Activated naive CD8-positive, alpha-beta T cell treated with anti-CD3 and anti-CD28 coated beads, Interleukin-2, amount 50 U/mL, for 24 hours (primary cell): ENCODE measurements around the gene FRAS1.
"Not testable (repeated sequence)": the region's sequence is repeated elsewhere in the genome, so short reads cannot be mapped to it uniquely, and the experiment has no call there.

Experiments used
- ATAC-seq: fragments of 150-1000 bp; cut with Tn5 transposase; one replicate; pipeline ENCODE4 v1.10.0; 2021
- DNase-seq: peaks from one replicate; pipeline ENCODE4 v3.0.0; 2021
- H3K27ac Mint-ChIP-seq: one replicate; pipeline ENCODE4 v1.8.0; 2021; ENCODE audit warnings: mild to moderate bottlenecking, mixed read lengths
- H3K27me3 Mint-ChIP-seq: one replicate; pipeline ENCODE4 v1.8.0; 2021; ENCODE audit warnings: mixed read lengths
- H3K36me3 Mint-ChIP-seq: one replicate; pipeline ENCODE4 v1.8.0; 2021; ENCODE audit warnings: low read depth, mixed read lengths
- H3K4me1 Mint-ChIP-seq: one replicate; pipeline ENCODE4 v1.8.0; 2021; ENCODE audit warnings: mixed read lengths
- H3K4me3 Mint-ChIP-seq: one replicate; pipeline ENCODE4 v1.8.0; 2021; ENCODE audit warnings: mild to moderate bottlenecking, moderate library complexity, mixed read lengths
- H3K9me3 Mint-ChIP-seq: one replicate; pipeline ENCODE4 v1.8.0; 2021; ENCODE audit warnings: mixed read lengths

The FRAS1 gene

GRCh38 chr4:78454016-78454415 is 396.9 kb downstream of the FRAS1 start:
- Mint-ChIP-seq H3K4me3 (no peak overlapping the region), H3K27ac (no peak overlapping the region), H3K4me1 (peaks cover 3% of the 10 kb centered on the region), H3K36me3 (no peaks in the 10 kb centered on the region), H3K9me3 (no peaks in the 10 kb centered on the region), H3K27me3 (no peaks in the 10 kb centered on the region)
- DNase-seq (no peak), ATAC-seq (no peak)

GRCh38 chr4:78457751-78458150 is 400.6 kb downstream of the FRAS1 start:
- Mint-ChIP-seq H3K4me1 (no peaks in the 10 kb centered on the region), H3K36me3 (no peaks in the 10 kb centered on the region), H3K9me3 (no peaks in the 10 kb centered on the region), H3K27me3 (no peaks in the 10 kb centered on the region), H3K27ac (no peak overlapping the region), H3K4me3 (no peak overlapping the region)
- no peak for DNase-seq
- ATAC-seq = no peak

GRCh38 chr4:78459327-78459726 is 402.2 kb downstream of the FRAS1 start:
- no peaks in the 10 kb centered on the region for H3K9me3 Mint-ChIP-seq
- no peaks in the 10 kb centered on the region for H3K27me3 Mint-ChIP-seq
- DNase-seq = no peak
- H3K27ac Mint-ChIP-seq = no peak overlapping the region
- ATAC-seq = no peak
- H3K4me3 Mint-ChIP-seq = no peak overlapping the region
- no peaks in the 10 kb centered on the region for H3K4me1 Mint-ChIP-seq
- no peaks in the 10 kb centered on the region for H3K36me3 Mint-ChIP-seq

- no peak for ATAC-seq
- no peak for DNase-seq
- H3K9me3 Mint-ChIP-seq = no peaks in the 10 kb centered on the region
- no peak overlapping the region for H3K4me3 Mint-ChIP-seq
- H3K36me3 Mint-ChIP-seq = no peaks in the 10 kb centered on the region
- no peaks in the 10 kb centered on the region for H3K27me3 Mint-ChIP-seq
- no peaks in the 10 kb centered on the region for H3K4me1 Mint-ChIP-seq
- no peak overlapping the region for H3K27ac Mint-ChIP-seq
Observed at GRCh38 chr4:78460368-78460767, 403.2 kb downstream of the FRAS1 start.

GRCh38 chr4:78464265-78464664 is 407.1 kb downstream of the FRAS1 start:
- Mint-ChIP-seq H3K27ac (no peak overlapping the region), H3K4me1 (no peaks in the 10 kb centered on the region), H3K9me3 (no peaks in the 10 kb centered on the region), H3K4me3 (no peak overlapping the region), H3K27me3 (no peaks in the 10 kb centered on the region), H3K36me3 (no peaks in the 10 kb centered on the region)
- no peak for DNase-seq
- ATAC-seq = no peak

- not testable (repeated sequence) for H3K4me3 Mint-ChIP-seq, H3K27me3 Mint-ChIP-seq, H3K4me1 Mint-ChIP-seq, H3K27ac Mint-ChIP-seq, H3K9me3 Mint-ChIP-seq, ATAC-seq, DNase-seq, H3K36me3 Mint-ChIP-seq
Observed at GRCh38 chr4:78467223-78467622, 410.1 kb downstream of the FRAS1 start.

GRCh38 chr4:78468272-78468671 is 411.1 kb downstream of the FRAS1 start:
- Mint-ChIP-seq H3K9me3 (no peaks in the 10 kb centered on the region), H3K36me3 (no peaks in the 10 kb centered on the region), H3K4me1 (no peaks in the 10 kb centered on the region), H3K27me3 (peaks cover 2% of the 10 kb centered on the region), H3K4me3 (no peak overlapping the region), H3K27ac (no peak overlapping the region)
- no peak for ATAC-seq
- no peak for DNase-seq

GRCh38 chr4:78476108-78476704 is 419.1 kb downstream of the FRAS1 start:
- ATAC-seq = no peak
- H3K36me3 Mint-ChIP-seq = no peaks in the 10 kb centered on the region
- no peaks in the 10 kb centered on the region for H3K4me1 Mint-ChIP-seq
- no peak overlapping the region for H3K4me3 Mint-ChIP-seq
- DNase-seq = no peak
- H3K27ac Mint-ChIP-seq = no peak overlapping the region
- peaks cover 2% of the 10 kb centered on the region for H3K27me3 Mint-ChIP-seq
- H3K9me3 Mint-ChIP-seq = no peaks in the 10 kb centered on the region

- H3K36me3 Mint-ChIP-seq = no peaks in the 10 kb centered on the region
- no peak for ATAC-seq
- no peaks in the 10 kb centered on the region for H3K4me1 Mint-ChIP-seq
- no peaks in the 10 kb centered on the region for H3K27me3 Mint-ChIP-seq
- H3K4me3 Mint-ChIP-seq = no peak overlapping the region
- DNase-seq = no peak
- no peak overlapping the region for H3K27ac Mint-ChIP-seq
- no peaks in the 10 kb centered on the region for H3K9me3 Mint-ChIP-seq
Observed at GRCh38 chr4:78477276-78477675, 420.2 kb downstream of the FRAS1 start.

- Mint-ChIP-seq H3K4me1 (no peaks in the 10 kb centered on the region), H3K4me3 (no peak overlapping the region), H3K9me3 (no peaks in the 10 kb centered on the region), H3K27ac (no peak overlapping the region), H3K36me3 (no peaks in the 10 kb centered on the region), H3K27me3 (peaks cover 5% of the 10 kb centered on the region)
- DNase-seq (no peak), ATAC-seq (no peak)
Observed at GRCh38 chr4:78478523-78478922, 421.4 kb downstream of the FRAS1 start.

- Mint-ChIP-seq H3K9me3 (no peaks in the 10 kb centered on the region), H3K36me3 (no peaks in the 10 kb centered on the region)
- no peak for ATAC-seq
Observed at GRCh38 chr4:78480286-78480685, 423.2 kb downstream of the FRAS1 start.

GRCh38 chr4:78481180-78481579 is 424.1 kb downstream of the FRAS1 start:
- Mint-ChIP-seq H3K4me1 (no peaks in the 10 kb centered on the region), H3K9me3 (no peaks in the 10 kb centered on the region), H3K4me3 (no peak overlapping the region), H3K27me3 (peaks cover 5% of the 10 kb centered on the region), H3K36me3 (no peaks in the 10 kb centered on the region), H3K27ac (no peak overlapping the region)
- DNase-seq (no peak), ATAC-seq (no peak)

More at GRCh38 chr4:78480286-78480685, 423.2 kb downstream of the FRAS1 start:
- Mint-ChIP-seq H3K27ac (no peak overlapping the region), H3K4me3 (no peak overlapping the region), H3K27me3 (peaks cover 5% of the 10 kb centered on the region), H3K4me1 (no peaks in the 10 kb centered on the region)
- no peak for DNase-seq

- Mint-ChIP-seq H3K27me3 (peaks cover 5% of the 10 kb centered on the region), H3K36me3 (no peaks in the 10 kb centered on the region), H3K9me3 (no peaks in the 10 kb centered on the region), H3K4me3 (no peak overlapping the region), H3K27ac (no peak overlapping the region), H3K4me1 (no peaks in the 10 kb centered on the region)
- ATAC-seq (no peak), DNase-seq (no peak)
Observed at GRCh38 chr4:78482281-78482680, 425.2 kb downstream of the FRAS1 start.

GRCh38 chr4:78483811-78484210 is 426.7 kb downstream of the FRAS1 start:
- DNase-seq (no peak), ATAC-seq (no peak)
- Mint-ChIP-seq H3K36me3 (no peaks in the 10 kb centered on the region), H3K27ac (no peak overlapping the region), H3K4me3 (no peak overlapping the region), H3K4me1 (no peaks in the 10 kb centered on the region), H3K9me3 (no peaks in the 10 kb centered on the region), H3K27me3 (peaks cover 5% of the 10 kb centered on the region)

GRCh38 chr4:78484574-78484973 is 427.5 kb downstream of the FRAS1 start:
- Mint-ChIP-seq H3K4me1 (no peaks in the 10 kb centered on the region), H3K9me3 (no peaks in the 10 kb centered on the region), H3K27me3 (peaks cover 5% of the 10 kb centered on the region), H3K27ac (no peak overlapping the region), H3K36me3 (no peaks in the 10 kb centered on the region), H3K4me3 (no peak overlapping the region)
- DNase-seq (no peak), ATAC-seq (no peak)

- H3K4me1 Mint-ChIP-seq = no peaks in the 10 kb centered on the region
- H3K27me3 Mint-ChIP-seq = peaks cover 10% of the 10 kb centered on the region
- ATAC-seq (no peak), DNase-seq (no peak)
- no peaks in the 10 kb centered on the region for H3K36me3 Mint-ChIP-seq
- no peaks in the 10 kb centered on the region for H3K9me3 Mint-ChIP-seq
- H3K27ac Mint-ChIP-seq = no peak overlapping the region
- H3K4me3 Mint-ChIP-seq = no peak overlapping the region
Observed at GRCh38 chr4:78493731-78494130, 436.6 kb downstream of the FRAS1 start.
